OCI-LY1 (cell line): ENCODE data around the gene FRA10AC1.

Experiments used
- EZH2 ChIP-seq: fragments of 200-600 bp; sonication (generic), shearing (Covaris generic); IDR thresholded peaks from 2 replicates; pipeline ENCODE4 v1.8.0; 2017; ENCODE audit warnings: borderline replicate concordance, mixed run types, mild to moderate bottlenecking, antibody characterized with exemption, low read length, moderate library complexity, mixed read lengths
- TF ChIP-seq, protein P1 (sequence below): fragments of 200-600 bp; sonication (generic), shearing (Covaris generic); IDR thresholded peaks from 2 replicates; pipeline ENCODE4 v1.5.1; 2017; ENCODE audit warnings: mild to moderate bottlenecking, antibody characterized with exemption, low read length, moderate library complexity, mixed read lengths

- TF ChIP-seq, protein P1, sequence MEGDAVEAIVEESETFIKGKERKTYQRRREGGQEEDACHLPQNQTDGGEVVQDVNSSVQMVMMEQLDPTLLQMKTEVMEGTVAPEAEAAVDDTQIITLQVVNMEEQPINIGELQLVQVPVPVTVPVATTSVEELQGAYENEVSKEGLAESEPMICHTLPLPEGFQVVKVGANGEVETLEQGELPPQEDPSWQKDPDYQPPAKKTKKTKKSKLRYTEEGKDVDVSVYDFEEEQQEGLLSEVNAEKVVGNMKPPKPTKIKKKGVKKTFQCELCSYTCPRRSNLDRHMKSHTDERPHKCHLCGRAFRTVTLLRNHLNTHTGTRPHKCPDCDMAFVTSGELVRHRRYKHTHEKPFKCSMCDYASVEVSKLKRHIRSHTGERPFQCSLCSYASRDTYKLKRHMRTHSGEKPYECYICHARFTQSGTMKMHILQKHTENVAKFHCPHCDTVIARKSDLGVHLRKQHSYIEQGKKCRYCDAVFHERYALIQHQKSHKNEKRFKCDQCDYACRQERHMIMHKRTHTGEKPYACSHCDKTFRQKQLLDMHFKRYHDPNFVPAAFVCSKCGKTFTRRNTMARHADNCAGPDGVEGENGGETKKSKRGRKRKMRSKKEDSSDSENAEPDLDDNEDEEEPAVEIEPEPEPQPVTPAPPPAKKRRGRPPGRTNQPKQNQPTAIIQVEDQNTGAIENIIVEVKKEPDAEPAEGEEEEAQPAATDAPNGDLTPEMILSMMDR: no peak
- no peak for TF ChIP-seq EZH2
Measured at GRCh38 chr10:93667795-93668194, 34.6 kb downstream of the FRA10AC1 start.
